Karpas-422 (cell line): ENCODE data around the gene GPR61. TPM values are rescaled to one million over a fixed set of nuclear protein-coding genes. Genes with fewer than 3 reads are reported as not detected.
A peak's percentile ranks its signal among the peaks of the same experiment; 100 is the strongest.

ENCODE experiments used
- DNase-seq: peaks from one replicate; pipeline ENCODE4 v3.0.0-alpha.2; 2015
- H2AFZ ChIP-seq: fragments of 200-600 bp; sonication (generic); 2 replicates; pipeline ENCODE4 v1.6.1; 2014; ENCODE audit warnings: antibody characterized with exemption, low read length, mixed read lengths
- H3K27ac ChIP-seq: fragments of 200-600 bp; sonication (generic); 2 replicates; pipeline ENCODE4 v1.5.1; 2014; ENCODE audit warnings: mild to moderate bottlenecking, low read length, moderate library complexity
- H3K27me3 ChIP-seq: fragments of 200-600 bp; sonication (generic); 2 replicates; pipeline ENCODE4 v1.6.1; 2014; ENCODE audit warnings: low read length, mixed read lengths
- H3K36me3 ChIP-seq: fragments of 200-600 bp; sonication (generic); 2 replicates; pipeline ENCODE4 v1.6.1; 2014; ENCODE audit warnings: low read length, mixed read lengths; ENCODE audit not compliant: insufficient read depth
- H3K4me1 ChIP-seq: fragments of 200-600 bp; sonication (generic); 2 replicates; pipeline ENCODE4 v1.6.1; 2014; ENCODE audit warnings: mild to moderate bottlenecking, low read length, mixed read lengths
- H3K4me2 ChIP-seq: fragments of 200-600 bp; sonication (generic); 2 replicates; pipeline ENCODE4 v1.6.1; 2014; ENCODE audit warnings: low read length, low read depth, mild to moderate bottlenecking; ENCODE audit not compliant: poor library complexity, severe bottlenecking
- H3K4me3 ChIP-seq: fragments of 200-600 bp; sonication (generic); 2 replicates; pipeline ENCODE4 v1.5.1; 2014; ENCODE audit warnings: mild to moderate bottlenecking, antibody characterized with exemption, low read length, mixed read lengths
- H3K79me2 ChIP-seq: fragments of 200-600 bp; sonication (generic); 2 replicates; pipeline ENCODE4 v1.6.1; 2014; ENCODE audit warnings: mild to moderate bottlenecking, low read length, mixed read lengths
- H3K9ac ChIP-seq: fragments of 200-600 bp; sonication (generic); 2 replicates; pipeline ENCODE4 v1.6.0; 2014; ENCODE audit warnings: low read length
- H3K9me2 ChIP-seq: fragments of 200-600 bp; sonication (generic), shearing (Covaris generic); replicated peaks from 2 replicates; pipeline ENCODE4 v1.6.0; 2014; ENCODE audit warnings: mild to moderate bottlenecking, low read length, moderate library complexity; ENCODE audit not compliant: insufficient read depth
- H3K9me3 ChIP-seq: fragments of 300-700, 200-600 bp; sonication (generic); 2 replicates; pipeline ENCODE4 v1.6.1; 2014; ENCODE audit warnings: low read length, mixed read lengths
- H4K20me1 ChIP-seq: fragments of 200-600 bp; sonication (generic); 2 replicates; pipeline ENCODE4 v1.6.1; 2014; ENCODE audit warnings: mild to moderate bottlenecking, antibody characterized with exemption, low read length, low read depth; ENCODE audit not compliant: insufficient read depth
- total RNA-seq: library from RNA; depleted of rRNA; stranded (reverse); fragments of >200 nt; shearing (Covaris generic); gene quantifications from 2 replicates; pipeline ENCODE4 v1.2.3, GENCODE V29; 2014; ENCODE audit warnings: low replicate concordance; rRNA removed

The GPR61 gene, protein sequence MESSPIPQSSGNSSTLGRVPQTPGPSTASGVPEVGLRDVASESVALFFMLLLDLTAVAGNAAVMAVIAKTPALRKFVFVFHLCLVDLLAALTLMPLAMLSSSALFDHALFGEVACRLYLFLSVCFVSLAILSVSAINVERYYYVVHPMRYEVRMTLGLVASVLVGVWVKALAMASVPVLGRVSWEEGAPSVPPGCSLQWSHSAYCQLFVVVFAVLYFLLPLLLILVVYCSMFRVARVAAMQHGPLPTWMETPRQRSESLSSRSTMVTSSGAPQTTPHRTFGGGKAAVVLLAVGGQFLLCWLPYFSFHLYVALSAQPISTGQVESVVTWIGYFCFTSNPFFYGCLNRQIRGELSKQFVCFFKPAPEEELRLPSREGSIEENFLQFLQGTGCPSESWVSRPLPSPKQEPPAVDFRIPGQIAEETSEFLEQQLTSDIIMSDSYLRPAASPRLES
- total RNA-seq, result not detected in 2 replicates

DNA sequence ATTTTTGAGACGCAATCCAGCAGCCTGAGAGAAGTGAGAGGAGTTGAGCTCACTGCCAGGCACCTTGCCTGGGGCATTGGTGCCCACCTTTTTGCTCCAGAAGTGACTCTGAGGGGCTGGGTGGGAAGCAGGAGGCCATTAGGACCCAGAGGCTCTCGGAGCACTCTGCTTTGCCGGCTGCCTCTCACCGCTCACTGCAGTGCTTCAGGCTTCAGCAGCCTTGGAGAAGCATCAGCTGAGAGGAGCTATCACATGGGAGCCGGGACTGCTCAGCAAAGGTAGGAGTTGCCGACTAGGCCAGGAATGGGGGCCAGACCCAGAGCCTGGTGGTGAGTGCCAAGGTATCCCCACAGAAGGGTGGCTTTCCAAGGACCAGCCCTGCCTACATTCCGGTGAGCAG lies at the start of gene GPR61:
Gene GPR61 (plus strand): TSS at position 197 of the 400 bp plus-strand sequence. CDS start 3,151 bp downstream, outside the sequence.
- Histone ChIP-seq H3K27ac (no peak within 1 kb of the TSS), H4K20me1 (no peaks in the 10 kb centered on the region), H3K4me2 (no peak within 1 kb of the TSS), H3K27me3 (no peaks in the 10 kb centered on the region), H3K79me2 (no peaks in the 10 kb centered on the region), H3K9me2 (no peaks in the 10 kb centered on the region), H3K4me3 (no peak within 1 kb of the TSS), H3K9ac (no peak within 1 kb of the TSS), H3K9me3 (no peaks in the 10 kb centered on the region), H3K36me3 (no peaks in the 10 kb centered on the region), H3K4me1 (no peaks in the 10 kb centered on the region), H2AFZ (no peak within 1 kb of the TSS)
- DNase-seq, result no peak

- H3K9me3 ChIP-seq, result no peaks in the 10 kb centered on the region
- no peak overlapping the region for H2AFZ ChIP-seq
- H3K27me3 ChIP-seq, result no peaks in the 10 kb centered on the region
- peaks cover 11% of the 10 kb centered on the region for H3K79me2 ChIP-seq
- H3K27ac ChIP-seq, result no peak overlapping the region
- no peak overlapping the region for H3K4me2 ChIP-seq
- H3K9me2 ChIP-seq, result no peaks in the 10 kb centered on the region
- no peak overlapping the region for H3K4me3 ChIP-seq
- H4K20me1 ChIP-seq, result no peaks in the 10 kb centered on the region
- peak; percentile 89 for DNase-seq
- no peaks in the 10 kb centered on the region for H3K36me3 ChIP-seq
- H3K4me1 ChIP-seq, result peaks cover 19% of the 10 kb centered on the region
- no peak overlapping the region for H3K9ac ChIP-seq
Observed at GRCh38 chr1:109490029-109490933, 49.4 kb upstream of the GPR61 start.

GRCh38 chr1:109490934-109491302 lies 48.8 kb upstream of the GPR61 start:
- Histone ChIP-seq H3K4me2 (no peak overlapping the region), H3K4me1 (peaks cover 18% of the 10 kb centered on the region), H3K27ac (no peak overlapping the region), H3K9me3 (no peaks in the 10 kb centered on the region), H3K36me3 (peaks cover under 1% of the 10 kb centered on the region; the same call in 1 of the 2 replicates), H3K27me3 (no peaks in the 10 kb centered on the region), H2AFZ (no peak overlapping the region), H3K79me2 (peaks cover 18% of the 10 kb centered on the region), H3K9ac (no peak overlapping the region), H3K9me2 (no peaks in the 10 kb centered on the region), H4K20me1 (no peaks in the 10 kb centered on the region), H3K4me3 (no peak overlapping the region)
- DNase-seq, result no peak

- Histone ChIP-seq H3K9me2 (no peaks in the 10 kb centered on the region), H3K9me3 (no peaks in the 10 kb centered on the region), H3K9ac (no peak overlapping the region), H3K4me2 (no peak overlapping the region), H4K20me1 (no peaks in the 10 kb centered on the region), H3K79me2 (peaks cover 20% of the 10 kb centered on the region), H3K27me3 (no peaks in the 10 kb centered on the region), H3K4me3 (no peak overlapping the region), H3K27ac (no peak overlapping the region), H2AFZ (no peak overlapping the region), H3K36me3 (peaks cover 5% of the 10 kb centered on the region; the same call in 1 of the 2 replicates), H3K4me1 (peaks cover 18% of the 10 kb centered on the region)
- DNase-seq, result no peak
Observed at GRCh38 chr1:109491372-109491771, 48.3 kb upstream of the GPR61 start.

GRCh38 chr1:109492779-109493178 lies 46.9 kb upstream of the GPR61 start:
- no peaks in the 10 kb centered on the region for H3K9me3 ChIP-seq
- H3K79me2 ChIP-seq, result peaks cover 20% of the 10 kb centered on the region
- no peaks in the 10 kb centered on the region for H3K27me3 ChIP-seq
- peak overlapping the region; percentile 74; the same call in 1 of the 2 replicates for H3K9ac ChIP-seq
- no peaks in the 10 kb centered on the region for H4K20me1 ChIP-seq
- DNase-seq, result no peak
- H3K4me2 ChIP-seq, result no peak overlapping the region
- H3K4me1 ChIP-seq, result peaks cover 24% of the 10 kb centered on the region
- no peak overlapping the region for H2AFZ ChIP-seq
- no peak overlapping the region for H3K4me3 ChIP-seq
- no peaks in the 10 kb centered on the region for H3K9me2 ChIP-seq
- peaks cover 6% of the 10 kb centered on the region; the same call in 1 of the 2 replicates for H3K36me3 ChIP-seq
- no peak overlapping the region for H3K27ac ChIP-seq

DNA sequence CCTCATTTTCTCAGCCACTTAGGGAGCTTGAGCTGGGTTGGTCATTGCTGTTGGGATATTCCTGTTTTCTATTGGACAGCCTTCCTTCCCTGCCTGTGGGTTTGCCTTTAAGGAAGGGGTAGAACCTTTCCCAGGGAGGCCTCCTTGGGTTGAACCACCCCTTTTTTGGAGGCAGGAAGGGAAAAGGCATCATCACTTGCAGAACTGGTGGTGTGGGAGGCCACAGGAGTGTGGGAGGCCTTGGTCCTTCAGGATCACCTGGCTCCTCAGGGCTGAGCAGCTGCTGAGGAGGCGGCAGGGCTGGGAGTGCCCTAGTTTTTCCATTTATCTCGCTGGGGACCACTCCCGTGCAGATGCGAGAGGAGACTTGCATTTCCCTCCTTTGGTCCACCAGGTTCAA lies 46.4 kb upstream of the GPR61 start:
- Histone ChIP-seq H3K79me2 (peaks cover 20% of the 10 kb centered on the region), H3K27ac (no peak overlapping the region), H3K4me2 (peak overlapping the region; percentile 76), H3K9ac (peak overlapping the region; percentile 74), H3K4me3 (peak overlapping the region; percentile 85; the same call in 1 of the 2 replicates), H3K36me3 (peaks cover 6% of the 10 kb centered on the region; the same call in 1 of the 2 replicates), H3K4me1 (peaks cover 28% of the 10 kb centered on the region), H3K9me3 (no peaks in the 10 kb centered on the region), H4K20me1 (no peaks in the 10 kb centered on the region), H3K9me2 (no peaks in the 10 kb centered on the region), H3K27me3 (no peaks in the 10 kb centered on the region), H2AFZ (peak overlapping the region; percentile 81; the same call in 1 of the 2 replicates)
- no peak for DNase-seq

- H3K4me1 ChIP-seq, result peaks cover 35% of the 10 kb centered on the region
- H3K9me2 ChIP-seq, result no peaks in the 10 kb centered on the region
- H3K27me3 ChIP-seq, result no peaks in the 10 kb centered on the region
- H2AFZ ChIP-seq, result peak within 1 kb of the TSS; percentile 81
- H4K20me1 ChIP-seq, result peaks cover 4% of the 10 kb centered on the region; the same call in 1 of the 2 replicates
- peak within 1 kb of the TSS; percentile 12; the same call in 1 of the 2 replicates for H3K27ac ChIP-seq
- peaks cover 20% of the 10 kb centered on the region for H3K79me2 ChIP-seq
- H3K4me2 ChIP-seq, result peak within 1 kb of the TSS; percentile 76
- H3K9ac ChIP-seq, result peak within 1 kb of the TSS; percentile 74
- peaks cover 6% of the 10 kb centered on the region; the same call in 1 of the 2 replicates for H3K36me3 ChIP-seq
- peak; percentile 96 for DNase-seq
- no peaks in the 10 kb centered on the region for H3K9me3 ChIP-seq
- H3K4me3 ChIP-seq, result peak within 1 kb of the TSS; percentile 85
Observed at GRCh38 chr1:109493805-109494539, 45.7 kb upstream of the GPR61 start, which contains the start of gene CYB561D1. Gene CYB561D1, plus strand, starts transcription at chr1:109494094. Its CDS starts 46 bp downstream, at chr1:109494140.
